ENCODE data around the gene RGSL1.

GRCh38 chr1:182568647-182569284, 118.8 kb downstream of the RGSL1 start:
- TF ChIP-seq POLR2AphosphoS5 (IDR thresholded peaks at IDR 0.05; ENCODE audit: low read depth, low read length) (no peak), TAF1 (IDR thresholded peaks at IDR 0.05; ENCODE audit: borderline replicate concordance, insufficient read depth, low read length) (no peak), SIN3A (IDR thresholded peaks at IDR 0.05; ENCODE audit: borderline replicate concordance, insufficient read depth, low read length) (no peak), FOXP2 (optimal IDR thresholded peaks at IDR 0.05; ENCODE audit: borderline replicate concordance, extremely low read depth, extremely low read length, insufficient read depth) (no peak), REST (IDR thresholded peaks at IDR 0.05; ENCODE audit: insufficient read depth in 1 of 2, low read depth in 2 of 2, low read length in 2 of 2) (no peak)
